HG02678 (cell line): ENCODE results near the gene F12.
"Not testable (repeated sequence)": the region's sequence is repeated elsewhere in the genome, so short reads cannot be mapped to it uniquely, and the experiment has no call there.

ENCODE experiments used
- ATAC-seq: cut with Tn5 transposase; IDR thresholded peaks from one replicate; pipeline ENCODE4 v1.9.1; 2021; ENCODE audit warnings: mild to moderate bottlenecking, moderate library complexity; ENCODE audit not compliant: unreplicated experiment

F12 gene

DNA sequence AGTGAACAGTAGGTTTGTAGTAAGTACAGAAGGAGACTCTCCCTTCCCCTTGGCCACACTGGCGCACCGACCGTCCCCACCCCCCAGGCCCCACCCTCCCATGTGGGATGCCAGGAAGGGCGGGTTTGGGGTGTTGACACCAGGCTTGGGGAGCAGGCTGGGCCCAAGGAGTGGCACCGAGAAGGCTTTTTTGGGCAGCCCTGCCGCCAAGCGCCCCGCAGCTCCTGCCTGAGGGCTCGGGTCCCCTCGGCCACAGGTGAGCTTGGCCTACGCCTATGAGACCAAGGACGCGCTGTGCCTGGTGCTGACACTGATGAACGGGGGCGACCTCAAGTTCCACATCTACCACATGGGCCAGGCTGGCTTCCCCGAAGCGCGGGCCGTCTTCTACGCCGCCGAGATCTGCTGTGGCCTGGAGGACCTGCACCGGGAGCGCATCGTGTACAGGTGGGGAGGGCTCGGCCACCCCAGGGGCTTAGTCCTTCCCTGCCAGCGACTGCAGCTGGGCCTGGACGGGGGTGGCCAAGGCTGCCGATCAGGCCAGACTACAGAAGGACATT is 24.4 kb upstream of the F12 start:
- no peak for ATAC-seq

DNA sequence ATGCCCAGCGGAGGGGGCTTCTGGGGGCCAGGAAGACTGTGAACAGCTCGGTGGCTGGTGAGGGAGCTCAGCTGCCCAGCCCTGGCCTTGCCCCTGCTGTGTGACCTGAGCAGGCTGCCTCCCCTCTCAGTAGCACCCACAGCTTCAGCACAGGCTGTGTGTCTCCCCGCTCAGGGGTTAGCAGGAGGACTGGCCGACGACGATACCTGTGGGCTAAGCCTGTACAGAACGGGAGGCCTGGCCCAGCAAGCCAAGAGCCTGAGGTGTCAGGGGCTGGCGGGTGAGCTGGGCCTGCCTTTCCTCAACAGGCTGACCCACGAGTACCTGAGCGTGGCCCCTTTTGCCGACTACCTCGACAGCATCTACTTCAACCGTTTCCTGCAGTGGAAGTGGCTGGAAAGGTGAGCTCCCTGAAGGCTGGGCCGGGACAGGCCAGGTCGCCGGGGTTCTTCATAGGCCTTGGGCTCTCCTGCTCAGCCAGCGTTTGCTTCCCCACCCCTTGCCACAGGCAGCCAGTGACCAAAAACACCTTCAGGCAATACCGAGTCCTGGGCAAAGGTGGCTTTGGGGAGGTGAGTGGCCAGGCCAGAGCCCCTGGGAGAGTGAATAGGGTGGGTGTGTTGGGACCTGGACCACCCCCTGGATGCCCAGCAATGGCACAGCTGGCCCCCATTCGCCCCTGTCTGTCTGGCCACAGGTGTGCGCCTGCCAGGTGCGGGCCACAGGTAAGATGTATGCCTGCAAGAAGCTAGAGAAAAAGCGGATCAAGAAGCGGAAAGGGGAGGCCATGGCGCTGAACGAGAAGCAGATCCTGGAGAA is 23.7 kb upstream of the F12 start:
- no peak for ATAC-seq

DNA sequence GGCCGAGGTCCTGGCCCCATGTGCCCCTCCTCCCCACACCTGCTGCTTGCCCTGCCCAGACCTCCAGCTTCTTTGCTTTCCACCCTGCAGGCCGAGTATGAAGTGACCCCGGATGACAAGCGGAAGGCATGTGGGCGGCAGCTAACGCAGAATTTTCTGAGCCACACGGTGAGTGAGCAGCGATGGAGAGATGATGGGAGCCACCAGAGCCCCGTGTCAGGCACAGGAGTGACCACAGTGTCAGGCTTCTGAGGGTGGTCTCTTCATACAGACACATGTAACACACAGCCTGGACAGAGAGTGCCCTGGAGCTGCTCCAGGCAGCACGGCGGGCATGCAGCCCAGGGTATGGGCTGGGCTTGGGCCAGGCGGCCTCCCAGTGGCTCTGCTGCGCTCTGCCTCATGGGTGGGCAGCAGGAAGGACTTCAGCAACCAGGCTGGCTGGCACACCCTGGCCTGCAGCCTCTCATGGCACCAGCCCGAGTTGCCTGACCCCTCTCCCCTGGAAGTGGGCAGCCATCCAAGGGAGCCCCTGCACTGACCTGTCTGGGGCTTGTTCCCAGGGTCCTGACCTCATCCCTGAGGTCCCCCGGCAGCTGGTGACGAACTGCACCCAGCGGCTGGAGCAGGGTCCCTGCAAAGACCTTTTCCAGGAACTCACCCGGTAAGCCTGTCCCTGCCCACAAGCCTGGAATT is 22.9 kb upstream of the F12 start:
- ATAC-seq = no peak

DNA sequence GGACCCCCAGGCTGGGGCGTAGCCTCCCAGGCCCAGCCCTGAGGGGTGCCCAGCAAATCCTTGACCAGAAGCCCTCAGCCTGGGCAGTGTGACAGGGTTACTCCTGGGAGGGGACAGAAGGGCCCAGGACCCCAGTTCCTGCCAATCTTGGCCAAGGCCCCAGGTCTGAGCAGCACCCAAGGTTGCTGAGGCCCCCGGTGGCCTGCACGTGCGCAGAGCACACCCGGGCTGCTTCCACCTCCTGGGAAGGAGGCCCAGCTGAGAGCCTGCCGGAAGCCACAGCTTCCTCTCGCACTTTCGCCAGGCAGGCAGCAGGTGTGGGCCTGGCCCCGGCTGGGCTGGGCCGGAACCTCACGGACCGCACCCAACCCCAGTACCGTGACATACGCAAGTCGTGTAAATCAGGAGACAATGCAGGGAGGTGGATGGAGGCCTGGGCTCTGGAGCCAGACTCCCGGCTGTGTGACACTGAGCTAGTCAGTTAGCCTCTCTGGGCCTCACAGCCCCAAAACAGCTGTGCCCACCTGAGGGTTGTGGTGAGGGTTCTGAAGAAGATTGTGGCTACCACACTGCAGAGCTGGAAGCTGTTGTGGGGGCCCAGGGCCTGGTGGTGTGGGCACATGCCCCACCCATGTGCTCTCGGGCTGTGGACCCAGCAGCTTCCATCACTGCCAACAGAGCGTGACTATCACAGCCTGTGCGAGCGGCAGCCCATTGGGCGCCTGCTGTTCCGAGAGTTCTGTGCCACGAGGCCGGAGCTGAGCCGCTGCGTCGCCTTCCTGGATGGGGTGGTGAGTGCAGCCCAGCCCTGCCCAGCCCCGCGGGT is 22.2 kb upstream of the F12 start:
- peak; percentile 45 for ATAC-seq

DNA sequence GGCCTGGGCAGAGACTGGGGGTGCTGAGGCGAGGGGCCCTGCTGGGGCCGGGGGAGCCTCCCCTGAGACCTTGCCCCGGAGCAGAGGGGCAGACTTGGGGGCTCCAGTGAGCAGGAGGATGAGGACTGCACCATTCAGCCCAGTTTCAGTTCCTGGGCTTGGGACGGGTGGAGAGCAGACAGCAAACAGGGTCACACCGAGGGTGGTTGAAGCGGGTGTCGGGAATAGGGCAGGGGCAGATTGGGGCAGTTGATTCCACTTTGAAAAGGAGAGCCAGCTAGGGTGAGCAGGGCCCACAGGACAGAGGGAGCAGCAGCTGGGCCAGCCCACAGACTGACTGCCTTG is 21.6 kb upstream of the F12 start:
- no peak for ATAC-seq

DNA sequence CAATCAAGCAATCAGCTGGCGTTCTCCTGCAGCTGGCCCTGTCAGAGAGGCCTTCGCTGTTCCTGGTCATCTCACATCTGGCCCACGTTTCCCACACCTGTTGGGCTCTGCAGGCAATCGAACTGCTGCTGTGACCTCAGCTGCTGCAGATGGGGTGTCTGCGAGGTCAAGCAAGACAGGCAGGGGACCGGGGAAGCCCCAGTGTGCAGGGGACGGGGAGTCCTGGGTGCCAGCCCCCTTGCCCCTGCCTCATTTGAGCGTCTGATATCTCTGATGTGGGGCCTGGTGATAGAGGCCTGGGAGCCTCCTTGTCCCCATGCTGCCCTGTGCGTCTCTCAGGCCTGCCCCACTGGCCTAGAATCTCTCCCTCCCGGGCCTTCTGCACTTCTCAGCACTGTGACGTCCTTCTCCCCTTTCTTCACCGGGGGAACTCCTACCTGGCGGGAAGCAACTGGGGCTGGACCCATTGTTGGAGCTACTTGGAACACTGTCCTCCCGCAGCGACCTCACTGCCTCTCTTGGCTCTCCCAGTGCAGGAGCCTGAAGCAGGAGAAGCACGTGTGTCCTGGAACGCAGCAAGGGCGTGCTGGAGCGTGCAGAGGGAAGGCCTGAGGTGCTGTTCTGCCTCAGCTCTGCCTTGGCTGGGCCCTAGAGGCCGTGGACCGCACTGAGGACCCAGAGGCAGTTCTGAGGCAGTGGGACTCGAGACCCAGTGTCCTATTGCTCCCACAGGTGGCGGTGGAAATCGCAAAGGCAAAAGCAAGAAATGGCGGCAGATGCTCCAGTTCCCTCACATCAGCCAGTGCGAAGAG is 21.0 kb upstream of the F12 start:
- ATAC-seq = no peak

DNA sequence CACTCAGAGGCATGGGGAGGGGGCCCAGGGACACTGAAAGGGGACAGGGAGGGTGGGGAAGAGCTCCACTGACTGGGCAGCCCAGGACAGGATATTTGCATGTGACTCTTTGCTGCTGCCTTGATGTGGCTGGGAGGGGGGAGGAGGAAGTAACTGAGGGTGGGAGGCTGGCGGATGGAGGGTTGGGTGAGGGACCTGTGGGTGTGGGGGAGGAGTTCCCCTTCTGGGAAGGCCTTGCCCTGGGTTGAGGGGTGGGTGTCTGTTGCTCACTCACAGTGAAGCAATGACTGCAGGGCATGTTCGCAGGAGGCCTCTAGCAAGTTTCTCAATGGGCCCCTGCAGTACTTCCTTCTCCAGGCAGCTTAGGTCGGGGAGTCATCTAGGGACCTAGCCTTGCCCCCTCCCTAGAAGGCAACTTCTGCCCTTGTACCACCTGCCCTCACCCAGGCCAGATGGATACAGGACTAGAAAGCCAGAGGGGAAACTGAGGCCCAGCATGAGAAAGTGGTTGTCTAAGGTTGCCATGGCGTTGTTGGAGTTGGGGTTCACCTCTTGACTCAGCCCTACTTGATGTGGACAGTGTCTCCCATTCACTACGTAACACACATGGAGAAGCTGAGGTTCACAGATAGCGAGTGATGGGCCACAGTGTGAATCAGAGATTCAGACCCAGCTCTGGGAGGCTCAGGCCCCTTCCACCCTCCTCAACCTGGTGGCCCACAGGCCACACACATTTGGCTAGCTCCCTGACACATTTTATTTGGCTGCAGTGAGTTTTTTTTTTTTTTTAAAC is 20.1 kb upstream of the F12 start:
- no peak for ATAC-seq

DNA sequence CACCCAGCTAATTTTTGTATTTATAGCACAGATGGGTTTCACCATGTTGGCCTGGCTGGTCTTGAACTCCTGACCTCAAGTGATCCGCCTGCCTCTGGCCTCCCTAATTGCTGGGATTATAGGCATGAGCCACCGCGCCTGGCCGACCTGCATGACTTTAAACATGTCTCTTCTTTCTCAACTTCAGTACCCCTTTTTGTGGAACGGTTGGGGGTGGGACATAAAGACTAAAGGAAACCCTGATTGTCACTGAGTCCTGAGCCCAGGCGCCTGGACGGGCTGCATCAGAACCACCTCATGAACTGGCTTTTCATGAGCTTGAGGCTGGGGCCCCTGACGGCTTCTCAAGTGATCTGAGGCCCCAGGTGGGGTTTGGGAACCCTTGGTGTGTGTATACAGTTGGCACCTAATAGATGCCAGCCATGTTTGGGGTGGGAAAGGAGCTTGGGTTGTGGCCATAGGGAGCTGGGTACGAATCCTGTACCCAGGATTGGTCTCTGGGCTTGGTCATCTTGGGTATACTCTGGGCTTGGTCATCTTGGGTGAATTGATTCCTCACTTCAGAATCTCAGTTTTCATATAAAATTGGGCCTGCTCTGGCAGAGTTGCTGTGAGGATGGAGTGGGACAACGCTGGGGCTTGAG is 19.3 kb upstream of the F12 start:
- no peak for ATAC-seq

DNA sequence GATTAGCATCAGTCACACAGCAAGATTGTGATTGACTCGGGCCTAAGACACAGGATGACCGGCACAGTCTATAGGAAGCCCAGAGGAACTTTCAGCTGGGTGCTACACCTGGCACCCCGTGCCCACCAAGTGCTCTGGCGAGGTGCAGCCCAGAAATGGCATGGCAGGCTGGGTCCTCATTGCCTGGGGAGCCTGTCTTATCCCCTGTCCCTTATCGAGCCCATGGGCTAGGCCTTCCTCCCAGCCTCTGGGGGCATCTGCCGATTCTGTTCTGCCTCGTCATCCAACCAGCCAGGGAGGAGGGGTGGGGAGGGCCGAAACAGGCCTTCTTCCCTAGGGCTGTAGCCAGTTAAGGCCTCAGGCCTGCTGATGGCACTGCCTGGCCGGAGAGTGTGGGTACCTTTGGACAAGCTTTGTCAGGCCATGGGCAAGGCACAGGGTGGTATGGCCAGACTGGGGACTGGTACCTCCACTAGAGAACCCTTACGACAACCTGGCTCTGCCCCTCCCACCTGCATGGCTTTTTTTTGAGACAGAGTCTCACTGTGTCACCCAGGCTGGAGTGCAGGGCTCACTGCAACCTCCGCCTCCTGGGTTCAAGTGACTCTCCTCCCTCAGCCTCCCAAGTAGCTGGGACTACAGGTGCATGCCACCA is 18.7 kb upstream of the F12 start:
- no peak for ATAC-seq

DNA sequence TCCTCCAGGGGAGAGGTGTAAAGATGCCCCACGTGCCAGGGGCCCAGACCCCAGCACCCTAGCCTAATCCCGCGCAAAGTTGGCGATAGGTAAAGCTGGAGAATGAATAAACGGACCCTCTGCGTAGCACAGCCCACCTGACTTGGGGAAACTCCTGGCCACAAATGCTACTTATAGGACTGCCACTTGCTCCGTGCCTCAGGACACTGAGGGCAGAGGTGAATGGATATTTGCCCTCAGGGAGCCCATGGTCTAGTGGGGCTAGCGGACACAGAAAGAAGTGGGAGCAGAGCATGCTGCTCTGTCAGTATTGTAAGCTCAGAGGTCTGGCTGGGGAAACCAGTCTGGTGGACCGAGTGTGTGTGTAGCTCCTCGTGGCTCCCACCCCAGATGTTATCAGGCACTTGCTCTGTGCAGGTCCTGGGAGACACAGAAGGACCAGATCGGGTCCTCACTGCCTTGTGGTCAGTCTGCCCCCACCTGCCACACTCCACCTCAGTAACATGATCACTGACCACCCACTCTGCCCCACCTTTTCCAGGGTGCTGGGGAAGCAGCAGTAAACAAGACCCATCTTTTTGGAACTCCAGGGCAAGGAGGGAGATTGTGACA is 18.0 kb upstream of the F12 start:
- no peak for ATAC-seq

DNA sequence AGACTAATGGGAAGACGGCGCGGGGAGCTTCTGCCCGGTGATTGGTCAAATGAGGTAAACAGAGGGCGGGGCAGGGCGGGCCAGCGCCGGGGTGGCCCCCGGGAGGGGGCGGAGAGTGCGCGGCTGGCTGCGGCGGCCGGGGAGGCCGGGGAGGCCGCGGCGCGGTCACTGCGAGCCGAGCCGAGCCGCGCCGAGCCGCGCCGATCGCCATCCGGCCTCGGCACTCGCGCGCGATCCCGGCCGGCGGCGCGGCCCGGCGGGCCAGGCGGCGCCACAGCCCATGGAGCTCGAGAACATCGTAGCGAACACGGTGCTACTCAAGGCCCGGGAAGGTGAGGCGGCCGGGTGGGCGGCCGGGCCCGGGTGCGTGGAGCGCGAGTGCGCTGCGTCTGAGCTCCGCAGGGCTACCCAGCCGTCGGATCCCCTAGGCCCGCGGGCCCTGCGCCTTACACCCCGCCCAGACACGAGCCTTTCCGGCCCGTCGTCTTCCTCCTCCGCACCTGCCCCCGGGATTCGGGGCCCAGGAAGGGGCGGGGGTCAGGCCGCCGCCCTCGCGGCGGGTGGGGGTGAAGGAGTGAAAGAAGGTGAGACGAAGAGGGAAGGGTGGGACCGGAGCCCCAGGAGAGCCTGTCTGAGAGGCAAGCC is 17.3 kb upstream of the F12 start, which contains the start of gene GRK6:
Gene GRK6 (plus strand): TSS at position 111 of the 645 bp plus-strand sequence. CDS start 170 bp downstream, at position 281.
- peak; percentile 3 for ATAC-seq

DNA sequence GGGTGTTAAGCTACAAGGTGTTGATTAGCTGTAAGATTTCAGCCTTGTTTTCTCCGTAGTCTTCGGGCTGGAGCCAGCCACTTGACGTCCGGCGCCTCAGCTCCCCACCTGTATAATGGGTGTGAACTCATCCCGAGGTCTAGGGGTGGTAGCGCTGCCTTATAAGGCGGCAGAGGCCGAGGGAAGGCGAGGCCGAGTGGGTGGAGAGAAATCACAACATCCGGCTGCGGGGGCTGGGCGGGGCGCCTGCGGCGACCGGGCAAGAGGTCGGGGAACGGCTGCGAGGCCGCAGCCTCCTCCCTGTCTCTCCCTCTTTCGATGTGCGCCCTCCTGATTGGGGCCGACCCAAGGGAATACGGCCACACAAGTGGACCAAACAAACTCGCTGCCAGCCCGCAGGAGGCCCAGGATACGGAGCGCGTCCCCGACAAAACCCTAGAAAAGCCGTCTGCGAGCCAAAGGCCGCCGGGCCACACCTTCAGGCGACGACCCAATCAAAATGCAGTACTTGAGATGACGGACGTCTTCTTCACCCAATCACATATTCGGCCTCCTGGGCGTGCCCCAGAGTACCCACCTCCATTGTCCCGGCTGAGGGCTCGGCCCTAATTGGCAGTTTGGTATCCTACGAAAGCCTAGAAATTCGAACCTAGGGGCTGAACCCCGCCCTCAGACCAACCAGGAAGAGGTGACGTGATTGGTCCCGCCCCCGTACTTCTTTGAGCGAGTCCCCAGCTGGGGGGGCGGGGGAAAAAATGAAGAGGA is 16.6 kb upstream of the F12 start:
- peak; percentile 80 for ATAC-seq

DNA sequence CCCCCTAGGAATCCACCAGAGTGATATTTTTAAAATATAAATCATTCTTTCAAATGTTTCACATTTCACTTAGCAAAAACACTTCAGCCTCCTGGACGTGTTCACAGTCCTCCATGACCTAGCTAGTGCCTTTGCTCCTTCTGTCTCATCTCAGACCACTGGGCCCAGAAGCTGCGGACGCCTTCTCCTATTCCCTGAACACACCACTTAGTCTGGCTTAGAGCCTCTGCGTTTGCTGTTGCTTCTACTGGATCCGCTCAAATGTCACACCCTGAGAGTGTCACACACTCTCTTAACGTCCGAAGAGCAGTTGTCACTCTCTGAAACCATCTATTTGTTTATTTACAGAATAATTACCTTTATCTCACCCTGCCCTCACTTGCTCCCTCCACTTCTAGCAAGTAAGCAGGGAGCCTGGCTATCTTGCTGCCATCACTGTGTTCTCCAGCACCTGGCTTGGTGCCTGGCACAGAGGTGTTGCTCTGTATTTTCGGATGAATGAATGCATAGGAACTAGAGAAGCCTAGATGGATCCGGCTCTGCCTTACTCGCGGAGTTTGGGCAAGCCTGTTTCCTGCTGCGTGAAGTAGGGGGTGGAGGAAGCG is 15.9 kb upstream of the F12 start:
- no peak for ATAC-seq

DNA sequence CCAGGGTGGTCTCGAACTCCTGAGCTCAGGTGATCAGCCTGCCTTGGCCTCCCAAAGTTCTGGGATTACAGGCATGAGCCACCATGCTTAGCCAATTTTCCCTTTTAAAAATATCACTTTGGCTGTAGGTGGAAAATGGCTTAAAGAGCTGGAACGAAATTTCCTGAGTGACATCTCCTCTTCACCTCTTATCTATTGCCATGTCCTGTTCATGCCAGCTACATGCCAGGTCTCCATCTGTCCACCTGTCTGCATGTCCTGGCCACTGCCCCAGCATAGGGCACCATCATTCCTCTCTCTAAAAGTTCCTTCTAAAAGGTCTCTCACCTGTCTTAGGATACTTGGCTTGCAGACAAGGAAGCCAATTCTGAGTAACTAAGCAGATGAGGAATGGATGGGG is 14.3 kb upstream of the F12 start:
- no peak for ATAC-seq

DNA sequence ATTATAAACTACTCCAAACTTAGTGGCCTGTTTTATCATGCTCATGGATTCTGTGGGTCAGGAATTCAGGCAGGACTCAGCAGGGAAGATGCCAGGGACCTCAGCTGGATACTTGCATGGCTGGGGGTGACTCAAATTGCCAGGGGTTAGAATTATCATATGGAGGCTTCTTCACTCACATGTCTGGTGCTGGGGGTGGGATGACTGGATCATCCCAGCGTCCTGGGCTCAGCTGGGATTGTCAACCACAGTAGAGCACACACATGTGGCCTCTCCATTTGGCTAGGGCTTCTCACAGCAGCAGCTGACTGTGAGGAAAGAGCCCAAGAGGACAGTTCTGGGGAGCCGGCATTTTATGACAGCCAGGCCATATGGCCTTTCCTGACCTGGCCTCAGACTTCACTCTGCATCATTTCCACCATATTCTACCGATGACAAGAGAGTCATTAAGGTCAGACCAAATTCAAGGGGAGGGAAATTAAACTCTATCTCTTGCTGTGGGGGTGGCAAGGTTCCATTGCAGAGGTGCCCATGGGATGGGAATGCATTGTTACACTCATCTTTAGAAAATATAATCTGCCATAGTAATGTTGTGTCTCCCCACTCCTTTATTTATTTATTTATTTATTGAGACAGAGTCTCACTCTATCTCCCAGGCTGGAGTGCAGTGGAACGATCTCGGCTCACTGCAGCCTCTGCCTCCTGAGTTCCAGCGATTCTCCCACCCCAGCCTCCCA is 11.9 kb upstream of the F12 start:
- no peak for ATAC-seq

DNA sequence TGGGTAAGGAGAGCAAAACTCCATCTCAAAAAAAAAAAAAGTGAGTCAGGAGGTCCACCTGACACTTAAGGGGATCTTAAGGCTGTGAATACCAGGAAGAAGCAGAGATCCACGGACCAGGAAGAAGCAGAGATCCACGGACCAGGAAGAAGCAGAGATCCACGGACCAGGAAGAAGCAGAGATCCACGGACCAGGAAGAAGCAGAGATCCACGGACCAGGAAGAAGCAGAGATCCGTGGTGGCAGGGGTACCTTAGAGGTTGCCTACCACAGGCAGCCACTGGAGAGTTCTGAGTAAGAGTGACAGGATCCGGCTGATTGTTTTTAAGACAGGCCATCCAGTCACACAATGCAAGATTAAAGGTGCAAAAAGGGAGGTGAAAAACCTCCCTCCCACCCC is 11.1 kb upstream of the F12 start:
- not testable (repeated sequence) for ATAC-seq
